IMR-90 (cell line): Measurements from ENCODE around the gene TTC38. TPM values are rescaled to one million over a fixed set of nuclear protein-coding genes. Genes with fewer than 3 reads are reported as not detected.

Source experiments
- ATAC-seq: fragments of 200-7000 bp; cut with Tn5 transposase; 2 replicates; pipeline ENCODE4 v1.9.1; 2020; ENCODE audit warnings: low read depth, mild to moderate bottlenecking, moderate library complexity
- BruUV-seq: library from RNA; stranded (reverse); fragments of 400-500 nt; replicated peaks from 2 replicates; lab custom pipeline; 2021; lab: Mats Ljungman, UMichigan
- CTCF ChIA-PET: fragments of 300-600 bp; formaldehyde crosslinking; extraction: SDS; loops from one replicate; lab custom pipeline; 2021; ENCODE audit warnings: antibody characterized with exemption; lab: Yijun Ruan, JAX
- POLR2A ChIA-PET: fragments of 300-600 bp; sonication (Branson Sonifier 250); formaldehyde crosslinking; loops from one replicate; lab custom pipeline; 2022; ENCODE audit warnings: antibody characterized with exemption; ENCODE audit not compliant: unreplicated experiment; lab: Charles Lee
- DNase-seq: peaks from one replicate; pipeline ENCODE4 v3.0.0; 2013
- H2AFZ ChIP-seq: replicated peaks from 2 replicates; pipeline ENCODE3; 2013; ENCODE audit warnings: low read length, mild to moderate bottlenecking; ENCODE audit not compliant: poor library complexity
- H2AK5ac ChIP-seq: 2 replicates; pipeline ENCODE4 v1.6.1; 2013; ENCODE audit warnings: low read depth, low read length, inconsistent platforms
- H2AK9ac ChIP-seq: replicated peaks from 2 replicates; pipeline ENCODE3; 2013; ENCODE audit warnings: mild to moderate bottlenecking, low read depth, low read length, moderate library complexity; ENCODE audit not compliant: poor library complexity
- H2BK120ac ChIP-seq: 2 replicates; pipeline ENCODE4 v1.6.1; 2013; ENCODE audit warnings: low read depth, low read length, inconsistent platforms
- H2BK15ac ChIP-seq: 3 replicates; pipeline ENCODE4 v1.6.1; 2013; ENCODE audit warnings: low read depth, low read length, inconsistent platforms
- H2BK20ac ChIP-seq: 2 replicates; pipeline ENCODE4 v1.6.1; 2013; ENCODE audit warnings: low read depth, mild to moderate bottlenecking, inconsistent platforms, low read length, moderate library complexity
- H2BK5ac ChIP-seq: 2 replicates; pipeline ENCODE4 v1.6.1; 2013; ENCODE audit warnings: mild to moderate bottlenecking, low read depth, low read length, inconsistent platforms; ENCODE audit not compliant: poor library complexity, severe bottlenecking
- H3K14ac ChIP-seq: replicated peaks from 2 replicates; pipeline ENCODE4 v1.6.1; 2013; ENCODE audit warnings: low read depth, low read length, inconsistent platforms
- H3K18ac ChIP-seq: 2 replicates; pipeline ENCODE4 v1.6.1; 2013; ENCODE audit warnings: low read depth, low read length, control low read depth
- H3K23ac ChIP-seq: 2 replicates; pipeline ENCODE4 v1.6.1; 2013; ENCODE audit warnings: low read depth, low read length, inconsistent platforms
- H3K27ac ChIP-seq: 2 replicates; pipeline ENCODE4 v1.5.1; 2013; ENCODE audit warnings: mild to moderate bottlenecking, control low read depth, low read length; ENCODE audit not compliant: insufficient read depth
- H3K27me3 ChIP-seq: 2 replicates; pipeline ENCODE4 v1.6.1; 2013; ENCODE audit warnings: low read length; ENCODE audit not compliant: control insufficient read depth, insufficient read depth
- H3K36me3 ChIP-seq: 2 replicates; pipeline ENCODE4 v1.6.1; 2013; ENCODE audit warnings: low read length, mixed read lengths; ENCODE audit not compliant: control insufficient read depth, insufficient read depth
- H3K4ac ChIP-seq: 2 replicates; pipeline ENCODE4 v1.6.1; 2013; ENCODE audit warnings: low read depth, low read length, inconsistent platforms
- H3K4me1 ChIP-seq: 2 replicates; pipeline ENCODE4 v1.6.1; 2013; ENCODE audit warnings: low read length, mixed read lengths; ENCODE audit not compliant: control insufficient read depth, insufficient read depth
- H3K4me2 ChIP-seq: 2 replicates; pipeline ENCODE4 v1.6.1; 2013; ENCODE audit warnings: low read depth, mild to moderate bottlenecking, control low read depth, low read length, moderate library complexity
- H3K4me3 ChIP-seq: 2 replicates; pipeline ENCODE4 v1.5.1; 2013; ENCODE audit warnings: low read depth, mild to moderate bottlenecking, control low read depth, low read length, moderate library complexity; ENCODE audit not compliant: insufficient read depth
- H3K56ac ChIP-seq: 2 replicates; pipeline ENCODE4 v1.6.1; 2013; ENCODE audit warnings: low read length, inconsistent platforms; ENCODE audit not compliant: insufficient read depth; ENCODE audit errors: extremely low read depth
- H3K79me1 ChIP-seq, 2 experiments: 2 replicates each; pipeline ENCODE4 v1.6.1; 2013; ENCODE audit warnings: low read length in 2 of 2, inconsistent platforms in 1 of 2, low read depth in 1 of 2
- H3K9ac ChIP-seq: 2 replicates; pipeline ENCODE4 v1.6.1; 2013; ENCODE audit warnings: low read depth, low read length, control low read depth
- H3K9me1 ChIP-seq: 2 replicates; pipeline ENCODE4 v1.6.1; 2013; ENCODE audit warnings: low read length, inconsistent platforms; ENCODE audit not compliant: insufficient read depth
- H3K9me3 ChIP-seq: 2 replicates; pipeline ENCODE4 v1.6.1; 2013; ENCODE audit warnings: low read length; ENCODE audit not compliant: control insufficient read depth, insufficient read depth
- H4K20me1 ChIP-seq: 2 replicates; pipeline ENCODE4 v1.6.1; 2013; ENCODE audit warnings: low read length, inconsistent platforms; ENCODE audit not compliant: insufficient read depth
- H4K5ac ChIP-seq: 2 replicates; pipeline ENCODE4 v1.6.1; 2013; ENCODE audit warnings: mild to moderate bottlenecking, low read depth, low read length, control low read depth
- H4K8ac ChIP-seq, 2 experiments: 2 replicates each; pipeline ENCODE4 v1.6.1; 2013; ENCODE audit warnings: low read depth in 2 of 2, low read length in 2 of 2, control low read depth in 1 of 2, inconsistent platforms in 1 of 2
- H4K91ac ChIP-seq: 2 replicates; pipeline ENCODE4 v1.6.1; 2013; ENCODE audit warnings: low read depth, low read length, inconsistent platforms; ENCODE audit not compliant: insufficient read depth
- BHLHE40 ChIP-seq: fragments of 150-350 bp; IDR thresholded peaks from 2 replicates; pipeline ENCODE4 v1.6.1; 2016; ENCODE audit warnings: mild to moderate bottlenecking, low read depth, low read length
- CEBPB ChIP-seq: IDR thresholded peaks from 2 replicates; pipeline ENCODE4 v1.6.1; 2012; ENCODE audit warnings: low read depth, low read length, improper control_type of control experiment
- CHD1 ChIP-seq: IDR thresholded peaks from 2 replicates; pipeline ENCODE4 v1.6.1; 2012; ENCODE audit warnings: low read depth, low read length, improper control_type of control experiment
- CTCF ChIP-seq: conservative IDR thresholded peaks from 2 replicates; pipeline ENCODE4 v1.5.1; 2012; ENCODE audit warnings: mild to moderate bottlenecking, low read depth, low read length, improper control_type of control experiment
- ELK1 ChIP-seq: fragments of 150-350 bp; IDR thresholded peaks from 2 replicates; pipeline ENCODE4 v1.6.1; 2016; ENCODE audit warnings: low read depth, mild to moderate bottlenecking, low read length, moderate library complexity, borderline replicate concordance
- FOS ChIP-seq: fragments of 150-350 bp; IDR thresholded peaks from 2 replicates; pipeline ENCODE4 v1.6.1; 2016; ENCODE audit warnings: low read depth, low read length
- MAFK ChIP-seq: IDR thresholded peaks from 2 replicates; pipeline ENCODE4 v1.6.1; 2012; ENCODE audit warnings: low read depth, low read length, improper control_type of control experiment
- MAZ ChIP-seq: IDR thresholded peaks from 2 replicates; pipeline ENCODE4 v1.6.1; 2012; ENCODE audit warnings: low read depth, mild to moderate bottlenecking, low read length, improper control_type of control experiment, moderate library complexity, borderline replicate concordance
- MXI1 ChIP-seq: IDR thresholded peaks from 2 replicates; pipeline ENCODE4 v1.6.1; 2012; ENCODE audit warnings: low read depth, mild to moderate bottlenecking, low read length, moderate library complexity, borderline replicate concordance
- NFE2L2 ChIP-seq: fragments of 150-350 bp; IDR thresholded peaks from 2 replicates; pipeline ENCODE4 v1.6.1; 2016; ENCODE audit warnings: low read depth, mild to moderate bottlenecking, low read length
- POLR2A ChIP-seq: IDR thresholded peaks from 2 replicates; pipeline ENCODE4 v1.6.1; 2012; ENCODE audit warnings: mild to moderate bottlenecking, low read depth, low read length
- RAD21 ChIP-seq: IDR thresholded peaks from 2 replicates; pipeline ENCODE4 v1.6.1; 2012; ENCODE audit warnings: low read length, improper control_type of control experiment
- RFX5 ChIP-seq: IDR thresholded peaks from 2 replicates; pipeline ENCODE4 v1.8.0; 2012; ENCODE audit warnings: low read depth, mild to moderate bottlenecking, low read length, moderate library complexity
- SMC3 ChIP-seq: fragments of 150-350 bp; IDR thresholded peaks from 2 replicates; pipeline ENCODE4 v1.6.1; 2016; ENCODE audit warnings: low read depth, mild to moderate bottlenecking, antibody characterized with exemption, low read length, moderate library complexity
- USF2 ChIP-seq: fragments of 150-350 bp; IDR thresholded peaks from 2 replicates; pipeline ENCODE4 v1.6.1; 2017; ENCODE audit warnings: mild to moderate bottlenecking, antibody characterized with exemption, low read length, low read depth
- WGBS, 2 experiments: methylation state at CpG; one replicate each; pipeline versions ENCODE4 v1.1.5 to v1.1.7; 2013; ENCODE audit warnings: missing lambda C conversion rate in 2 of 2; ENCODE audit not compliant: insufficient read length in 1 of 2; ENCODE audit errors: extremely low coverage in 2 of 2; 5-methylcytosine and 5-hydroxymethylcytosine counted together
- dilution Hi-C: fragments of 300-500 bp; cut with HindIII; formaldehyde crosslinking; loops from one replicate; pipeline ENCODE4 v1.14.3; 2018; ENCODE audit warnings: low sequenced_read_pairs; ENCODE audit not compliant: unreplicated experiment
- in situ Hi-C: fragments of 300-500 bp; cut with MboI; formaldehyde crosslinking; loops from 3 replicates; pipeline ENCODE4 v1.14.3; 2019; ENCODE audit warnings: low sequenced_read_pairs, inconsistent platforms, mixed read lengths
- intact Hi-C: fragments of 100-400 bp; cut with micrococcal nuclease; formaldehyde crosslinking; loops from 2 replicates; pipeline ENCODE4 v1.10.0; 2022
- polyA plus RNA-seq, 3 experiments: library from polyadenylated mRNA; depleted of rRNA; stranded (reverse); fragments of >200 nt; gene quantifications; 2 replicates each; pipeline ENCODE4 v1.2.3, GENCODE V29; 2012; ENCODE audit warnings: low replicate concordance in 1 of 3
- total RNA-seq: library from RNA; depleted of rRNA; stranded (reverse); fragments of >200 nt; gene quantifications from 2 replicates; pipeline ENCODE4 v1.2.3, GENCODE V29; 2012

The TTC38 gene
- total and polyA plus RNA-seq, 2 of the 4 experiments (the other 2 are of a cell fraction), result 43.6 to 52.3 TPM

GRCh38 chr22:46224044-46224897 lies 43.5 kb upstream of the TTC38 start:
- no peak overlapping the region for H2BK120ac ChIP-seq
- WGBS, 2 experiments, result 80% methylated on average over 6 of the region's 23 CpGs; no CpG with 5 or more reads in 1 of the 2 experiments
- no peak overlapping the region for H3K4me2 ChIP-seq
- H2BK15ac ChIP-seq, result no peak overlapping the region
- ChIA-PET CTCF (no interaction called here), POLR2A (interaction anchor here (0.6 kb wide), 1 partner anchor 1017 kb away, joined by 6 read pairs; no protein-coding TSS in a partner anchor)
- no peak overlapping the region for H2AK5ac ChIP-seq
- no peak overlapping the region for H4K5ac ChIP-seq
- no peak overlapping the region for H3K4me3 ChIP-seq
- no peak overlapping the region for H3K9ac ChIP-seq
- peaks cover 18% of the 10 kb centered on the region for H3K36me3 ChIP-seq
- peak overlapping the region; percentile 36 for H2AFZ ChIP-seq
- intact Hi-C loops (no loop called here), dilution Hi-C loops (no loop called here), in situ Hi-C loops (no loop called here)
- H2BK20ac ChIP-seq, result no peak overlapping the region
- peaks cover 19% of the 10 kb centered on the region for H3K9me1 ChIP-seq
- H3K18ac ChIP-seq, result no peak overlapping the region
- no peak overlapping the region for H2BK5ac ChIP-seq
- H3K27ac ChIP-seq, result no peak overlapping the region
- BruUV-seq, result no TSS peak
- H3K79me1 ChIP-seq, result no peaks in the 10 kb centered on the region
- no peaks in the 10 kb centered on the region for H3K4me1 ChIP-seq
- no peak overlapping the region for H4K91ac ChIP-seq
- no peak overlapping the region for H3K4ac ChIP-seq
- H3K14ac ChIP-seq, result no peak overlapping the region
- H3K23ac ChIP-seq, result no peak overlapping the region
- DNase-seq (no peak), ATAC-seq (no peak)
- no peaks in the 10 kb centered on the region for H3K27me3 ChIP-seq
- H4K20me1 ChIP-seq, result no peaks in the 10 kb centered on the region
- no peak overlapping the region for H3K56ac ChIP-seq
- no peaks in the 10 kb centered on the region for H3K9me3 ChIP-seq
- no peak overlapping the region for H2AK9ac ChIP-seq
- no peak overlapping the region for H4K8ac ChIP-seq
- TF ChIP-seq SMC3 (no peak), MAZ (no peak), FOS (no peak), CHD1 (no peak), MXI1 (no peak), RFX5 (no peak), USF2 (no peak), POLR2A (no peak), NFE2L2 (no peak), BHLHE40 (no peak), CEBPB (no peak), CTCF (no peak), MAFK (no peak), ELK1 (no peak), RAD21 (no peak)
